ENCODE data around the gene TNNC1. TPM values are rescaled to one million over a fixed set of nuclear protein-coding genes. Genes with fewer than 3 reads are reported as not detected.

TNNC1 gene
- total and polyA plus RNA-seq, 8 donors: 16.7 to 117 (median 33.9) TPM

GRCh38 chr3:52440671-52441070, 13.2 kb downstream of the TNNC1 start:
- ATAC-seq (no peak), DNase-seq (no peak)
- Histone ChIP-seq H3K4me3 (no peak overlapping the region), H3K27me3 (no peaks in the 10 kb centered on the region), H3K36me3 (no peaks in the 10 kb centered on the region), H3K9me3 (no peaks in the 10 kb centered on the region), H3K27ac (no peak overlapping the region), H3K4me1 (peaks cover 0 to 25% of the 10 kb centered on the region in 2 donors)
- intact Hi-C loops (cut with DNase I): loop anchor here in 1 of 2 donors (10.0 kb wide), 1 partner anchor 206 kb away; the partner anchor contains the start of gene TWF2
- TF ChIP-seq, protein P1, sequence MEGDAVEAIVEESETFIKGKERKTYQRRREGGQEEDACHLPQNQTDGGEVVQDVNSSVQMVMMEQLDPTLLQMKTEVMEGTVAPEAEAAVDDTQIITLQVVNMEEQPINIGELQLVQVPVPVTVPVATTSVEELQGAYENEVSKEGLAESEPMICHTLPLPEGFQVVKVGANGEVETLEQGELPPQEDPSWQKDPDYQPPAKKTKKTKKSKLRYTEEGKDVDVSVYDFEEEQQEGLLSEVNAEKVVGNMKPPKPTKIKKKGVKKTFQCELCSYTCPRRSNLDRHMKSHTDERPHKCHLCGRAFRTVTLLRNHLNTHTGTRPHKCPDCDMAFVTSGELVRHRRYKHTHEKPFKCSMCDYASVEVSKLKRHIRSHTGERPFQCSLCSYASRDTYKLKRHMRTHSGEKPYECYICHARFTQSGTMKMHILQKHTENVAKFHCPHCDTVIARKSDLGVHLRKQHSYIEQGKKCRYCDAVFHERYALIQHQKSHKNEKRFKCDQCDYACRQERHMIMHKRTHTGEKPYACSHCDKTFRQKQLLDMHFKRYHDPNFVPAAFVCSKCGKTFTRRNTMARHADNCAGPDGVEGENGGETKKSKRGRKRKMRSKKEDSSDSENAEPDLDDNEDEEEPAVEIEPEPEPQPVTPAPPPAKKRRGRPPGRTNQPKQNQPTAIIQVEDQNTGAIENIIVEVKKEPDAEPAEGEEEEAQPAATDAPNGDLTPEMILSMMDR (IDR thresholded peaks at IDR 0.05): no peak

GRCh38 chr3:52440249-52440551, 13.6 kb downstream of the TNNC1 start:
- peaks cover 0 to 21% of the 10 kb centered on the region in 2 donors for H3K4me1 ChIP-seq
- intact Hi-C loops (cut with DNase I): loop anchor here in 1 of 2 donors (10.0 kb wide), 1 partner anchor 205 kb away; the partner anchor contains the start of gene TWF2
- DNase-seq: no peak
- no peaks in the 10 kb centered on the region for H3K36me3 ChIP-seq
- H3K9me3 ChIP-seq: no peaks in the 10 kb centered on the region
- TF ChIP-seq, protein P1 (IDR thresholded peaks at IDR 0.05): no peak
- no peaks in the 10 kb centered on the region for H3K27me3 ChIP-seq
- no peak for ATAC-seq
- no peak overlapping the region for H3K27ac ChIP-seq
- H3K4me3 ChIP-seq: no peak overlapping the region

DNA sequence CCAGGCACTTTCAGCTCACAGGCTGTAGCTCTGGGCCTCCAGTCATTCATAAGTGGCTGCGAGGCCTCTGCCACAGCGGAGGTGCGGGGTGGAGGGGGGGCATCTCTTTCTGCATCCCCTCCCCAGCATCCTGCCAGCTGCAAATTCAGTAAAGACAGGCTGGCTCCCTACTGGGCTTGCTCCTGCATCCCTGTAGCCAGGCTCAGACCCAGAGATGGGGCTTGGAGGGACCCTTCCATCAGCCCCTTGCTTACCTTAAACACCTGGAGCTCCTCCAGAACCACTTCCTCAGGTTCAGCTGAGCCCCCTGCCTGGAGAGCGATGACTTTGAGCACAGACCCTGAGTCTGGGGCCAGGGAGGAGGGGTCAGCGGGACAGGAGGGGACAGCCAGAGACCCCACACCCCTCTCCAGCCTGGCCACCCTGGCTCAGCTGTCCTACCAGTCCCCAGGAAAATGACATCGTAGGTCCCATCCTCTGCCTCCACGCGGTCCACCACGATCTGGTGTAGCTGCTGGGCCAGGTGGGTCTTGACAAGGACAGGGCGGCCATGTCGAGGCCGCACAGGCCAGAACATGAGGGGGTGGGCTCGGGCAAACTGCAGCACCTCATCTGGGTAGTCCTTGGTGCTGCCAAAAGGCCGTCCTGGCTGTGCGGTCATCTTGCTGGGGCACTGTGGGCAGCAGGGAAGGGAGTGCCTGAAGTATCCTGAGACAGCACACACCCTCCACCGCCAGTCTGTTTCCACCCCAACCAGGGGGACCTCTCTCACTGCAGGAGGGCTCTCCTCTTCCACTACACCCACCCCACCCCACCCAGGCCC, 14.2 kb downstream of the TNNC1 start:
- H3K36me3 ChIP-seq: no peaks in the 10 kb centered on the region
- H3K4me1 ChIP-seq: peaks cover 0 to 16% of the 10 kb centered on the region in 2 donors
- H3K9me3 ChIP-seq: no peaks in the 10 kb centered on the region
- H3K27ac ChIP-seq: no peak overlapping the region
- DNase-seq: peak in 1 of 4 donors; percentile 74
- TF ChIP-seq, protein P1 (IDR thresholded peaks at IDR 0.05): no peak
- no peak overlapping the region for H3K4me3 ChIP-seq
- H3K27me3 ChIP-seq: no peaks in the 10 kb centered on the region
- intact Hi-C loops (cut with DNase I): loop anchor here in 1 of 2 donors (10.0 kb wide), 1 partner anchor 205 kb away; the partner anchor contains the start of gene TWF2
- ATAC-seq: no peak

DNA sequence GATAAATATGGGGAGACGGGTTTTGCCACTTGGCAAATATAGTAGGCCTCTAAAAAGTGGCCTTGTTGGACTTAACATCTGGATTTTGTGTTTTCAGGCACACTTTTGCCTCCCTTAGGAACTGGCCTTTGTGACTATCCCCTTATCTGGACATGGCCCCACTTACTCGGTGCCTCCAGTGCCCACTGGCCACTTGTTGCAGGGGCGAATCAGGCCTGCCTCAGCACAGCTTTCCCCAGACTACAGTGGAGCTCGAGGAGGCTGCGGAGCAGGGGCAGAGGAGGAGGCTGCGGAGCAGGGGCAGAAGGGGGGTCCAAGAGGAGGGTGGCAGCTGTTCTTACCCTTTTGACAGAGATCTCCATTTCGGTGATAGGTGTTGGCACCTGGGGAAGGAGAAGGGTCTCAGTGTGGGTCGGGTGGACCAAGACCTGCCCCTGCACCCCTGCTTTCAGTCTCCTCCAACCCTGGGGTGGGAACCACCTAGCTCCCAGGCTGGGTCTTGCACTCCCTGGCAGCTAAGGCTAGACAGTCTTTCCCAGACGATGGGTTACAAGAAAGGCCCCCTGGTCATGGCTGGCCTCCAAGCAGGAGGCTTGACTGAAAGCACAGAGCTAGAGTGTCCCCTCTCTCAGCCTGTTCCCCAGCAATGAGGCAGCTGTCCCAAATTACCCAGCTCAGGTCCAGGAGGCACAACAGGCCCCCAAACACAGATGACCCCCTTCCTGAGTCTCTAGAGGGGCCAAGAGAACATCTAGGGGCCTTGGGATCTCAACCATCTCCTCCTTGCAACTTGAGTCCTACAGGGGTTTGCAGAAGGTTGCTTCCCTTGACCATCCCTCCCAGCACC, 15.0 kb downstream of the TNNC1 start:
- H3K27ac ChIP-seq: no peak overlapping the region
- ATAC-seq: no peak
- H3K9me3 ChIP-seq: no peaks in the 10 kb centered on the region
- no peak overlapping the region for H3K4me3 ChIP-seq
- TF ChIP-seq, protein P1 (IDR thresholded peaks at IDR 0.05): no peak
- no peaks in the 10 kb centered on the region for H3K36me3 ChIP-seq
- intact Hi-C loops (cut with DNase I): no loop called here
- DNase-seq: no peak
- no peaks in the 10 kb centered on the region for H3K27me3 ChIP-seq
- H3K4me1 ChIP-seq: peaks cover 0 to 22% of the 10 kb centered on the region in 2 donors

- no peaks in the 10 kb centered on the region for H3K9me3 ChIP-seq
- no peaks in the 10 kb centered on the region for H3K36me3 ChIP-seq
- no peak for DNase-seq
- H3K27ac ChIP-seq: peak overlapping the region in 1 of 2 donors; percentile 13
- H3K27me3 ChIP-seq: no peaks in the 10 kb centered on the region
- ATAC-seq: no peak
- H3K4me3 ChIP-seq: no peak overlapping the region
- TF ChIP-seq, protein P1 (IDR thresholded peaks at IDR 0.05): no peak
- H3K4me1 ChIP-seq: peaks cover 0 to 28% of the 10 kb centered on the region in 2 donors
- intact Hi-C loops (cut with DNase I): no loop called here
Observed at GRCh38 chr3:52438104-52438376, 15.8 kb downstream of the TNNC1 start.

Data from left lung (tissue), 10 donors.